GM12878 (cell line): ENCODE measurements around the gene NEUROG2. TPM values are rescaled to one million over a fixed set of nuclear protein-coding genes. Genes with fewer than 3 reads are reported as not detected.

Experiments used
- ATAC-seq: fragments of 200-7000 bp; cut with Tn5 transposase; 3 replicates; pipeline ENCODE4 v1.9.1; 2020; ENCODE audit warnings: mild to moderate bottlenecking, moderate library complexity
- BruUV-seq: library from RNA; stranded (reverse); fragments of 400-500 nt; replicated peaks from 2 replicates; lab custom pipeline; 2021; lab: Mats Ljungman, UMichigan
- CTCF ChIA-PET: fragments of 300-600 bp; sonication (Branson Sonifier 250); formaldehyde crosslinking; extraction: SDS; loops from one replicate; lab custom pipeline; 2021; ENCODE audit warnings: inconsistent platforms; lab: Yijun Ruan, JAX
- POLR2A ChIA-PET: fragments of 350-600 bp; formaldehyde crosslinking; extraction: SDS; loops from one replicate; lab custom pipeline; 2021; ENCODE audit warnings: inconsistent platforms; lab: Charles Lee
- RAD21 ChIA-PET: fragments of 300-600 bp; sonication (Branson Sonifier 250); formaldehyde crosslinking; loops from one replicate; lab custom pipeline; 2023; ENCODE audit warnings: antibody characterized with exemption; ENCODE audit not compliant: unreplicated experiment; lab: Charles Lee
- SMC1A ChIA-PET: fragments of 300-600 bp; sonication (Branson Sonifier 250); formaldehyde crosslinking; loops from one replicate; lab custom pipeline; 2023; ENCODE audit not compliant: unreplicated experiment, uncharacterized antibody; lab: Charles Lee
- DNase-seq: peaks from one replicate; pipeline ENCODE4 v3.0.0-alpha.2; 2011; ENCODE audit warnings: low read depth, low spot score
- FAIRE-seq: peaks from 3 replicates; lab custom pipeline; 2011; peaks lifted over from hg19 to GRCh38; lab: Jason Lieb, UNC
- H2AFZ ChIP-seq: 2 replicates; pipeline ENCODE4 v1.6.0; 2011; ENCODE audit warnings: low read depth, low read length, control low read depth; ENCODE audit not compliant: control insufficient read depth
- H3K27ac ChIP-seq: 2 replicates; pipeline ENCODE4 v1.5.1; 2011; ENCODE audit warnings: control low read depth; ENCODE audit not compliant: control insufficient read depth, insufficient read depth
- H3K27me3 ChIP-seq, 2 experiments: replicated peaks in 1 of 2; 2 replicates each; pipeline versions ENCODE4 v1.6.0 to v1.6.1; 2011; ENCODE audit warnings: low read length in 1 of 2; ENCODE audit not compliant: control insufficient read depth in 2 of 2, insufficient read depth in 2 of 2
- H3K36me3 ChIP-seq, 2 experiments: 2 replicates each; pipeline ENCODE4 v1.5.1; 2011; ENCODE audit warnings: low read length in 1 of 2; ENCODE audit not compliant: control insufficient read depth in 2 of 2, insufficient read depth in 2 of 2
- H3K4me1 ChIP-seq: 2 replicates; pipeline ENCODE4 v1.6.1; 2011; ENCODE audit warnings: mild to moderate bottlenecking, low read length, moderate library complexity, mixed read lengths; ENCODE audit not compliant: control insufficient read depth, insufficient read depth
- H3K4me2 ChIP-seq: 2 replicates; pipeline ENCODE4 v1.6.0; 2011; ENCODE audit warnings: control low read depth; ENCODE audit not compliant: control insufficient read depth, insufficient read depth
- H3K4me3 ChIP-seq: fragments of 200-600 bp; sonication (generic); 2 replicates; pipeline ENCODE4 v1.5.1; 2016
- H3K79me2 ChIP-seq: 2 replicates; pipeline ENCODE4 v1.6.0; 2011; ENCODE audit warnings: low read length; ENCODE audit not compliant: control insufficient read depth, insufficient read depth
- H3K9ac ChIP-seq: 2 replicates; pipeline ENCODE4 v1.8.0; 2011; ENCODE audit warnings: low read length, control low read depth, mixed read lengths; ENCODE audit not compliant: control insufficient read depth, insufficient read depth
- H3K9me3 ChIP-seq: replicated peaks from 3 replicates; pipeline ENCODE4 v1.5.1; 2011; ENCODE audit warnings: mild to moderate bottlenecking, low read length; ENCODE audit not compliant: control insufficient read depth, insufficient read depth
- H4K20me1 ChIP-seq: 2 replicates; pipeline ENCODE4 v1.6.0; 2011; ENCODE audit not compliant: control insufficient read depth, insufficient read depth
- DPF2 ChIP-seq: fragments of 450-650 bp; IDR thresholded peaks from 2 replicates; pipeline ENCODE4 v1.6.1; 2017; ENCODE audit warnings: mild to moderate bottlenecking
- EZH2 ChIP-seq: IDR thresholded peaks from 2 replicates; pipeline ENCODE4 v1.6.1; 2012; ENCODE audit warnings: low read depth, mild to moderate bottlenecking, control low read depth, inconsistent platforms, low read length, borderline replicate concordance; ENCODE audit not compliant: control insufficient read depth
- KAT2A ChIP-seq: conservative IDR thresholded peaks from 2 replicates; pipeline ENCODE4 v1.6.1; 2011; ENCODE audit warnings: low read depth, low read length; ENCODE audit not compliant: control insufficient read depth
- MEF2B ChIP-seq: fragments of 450-650 bp; IDR thresholded peaks from 2 replicates; pipeline ENCODE4 v1.6.1; 2018; ENCODE audit warnings: mild to moderate bottlenecking, moderate library complexity; ENCODE audit not compliant: partially characterized antibody, poor library complexity, severe bottlenecking
- NFXL1 ChIP-seq: fragments of 450-650 bp; IDR thresholded peaks from 2 replicates; pipeline ENCODE4 v1.6.1; 2017; ENCODE audit warnings: antibody characterized with exemption, mild to moderate bottlenecking, borderline replicate concordance
- NFYB ChIP-seq: IDR thresholded peaks from 2 replicates; pipeline ENCODE4 v1.6.1; 2011; ENCODE audit warnings: low read depth, mild to moderate bottlenecking, low read length, improper control_type of control experiment, moderate library complexity; ENCODE audit not compliant: insufficient read depth
- NR2C1 ChIP-seq: fragments of 450-650 bp; IDR thresholded peaks from 2 replicates; pipeline ENCODE4 v1.6.1; 2017; ENCODE audit warnings: antibody characterized with exemption, mild to moderate bottlenecking, moderate library complexity
- NR2C2 ChIP-seq: IDR thresholded peaks from 2 replicates; pipeline ENCODE4 v1.6.1; 2011; ENCODE audit warnings: borderline replicate concordance, low read depth; ENCODE audit not compliant: control insufficient read depth, insufficient read length
- PML ChIP-seq: IDR thresholded peaks from 2 replicates; pipeline ENCODE4 v1.6.1; 2012; ENCODE audit warnings: low read length, inconsistent platforms
- RB1 ChIP-seq: fragments of 450-650 bp; formaldehyde crosslinking; IDR thresholded peaks from 2 replicates; pipeline ENCODE4 v1.6.1; 2017; ENCODE audit warnings: mild to moderate bottlenecking, borderline replicate concordance
- RBBP5 ChIP-seq: fragments of 200-600 bp; sonication (generic); conservative IDR thresholded peaks from 2 replicates; pipeline ENCODE4 v1.6.1; 2016
- SREBF1 ChIP-seq: IDR thresholded peaks from 2 replicates; pipeline ENCODE4 v1.6.1; 2012; ENCODE audit warnings: mild to moderate bottlenecking, low read length
- ZNF687 ChIP-seq: fragments of 450-650 bp; IDR thresholded peaks from 2 replicates; pipeline ENCODE4 v1.6.1; 2017; ENCODE audit warnings: mild to moderate bottlenecking, moderate library complexity
- WGBS: methylation state at CpG from one replicate; pipeline ENCODE4 v1.1.6; 2016; ENCODE audit warnings: low lambda C conversion rate; ENCODE audit not compliant: insufficient replicate concordance, insufficient coverage; ENCODE audit errors: missing lambda C conversion rate; 5-methylcytosine and 5-hydroxymethylcytosine counted together
- in situ Hi-C: fragments of 300-500 bp; cut with MboI; formaldehyde crosslinking; loops from 9 replicates; pipeline ENCODE4 v1.14.3; 2018; ENCODE audit warnings: mixed read lengths
- intact Hi-C: fragments of 100-400 bp; cut with micrococcal nuclease; formaldehyde crosslinking; loops from one replicate; pipeline ENCODE4 v1.14.2; 2022; ENCODE audit not compliant: unreplicated experiment
- polyA plus RNA-seq, 11 experiments: library from polyadenylated mRNA; depleted of rRNA in 4 of 11; unstranded in 6 of 11; stranded (reverse) in 5 of 11; fragments of >200 nt; fragmentation: Nextera tagmentation in 4 of 11; fragmentation: Illumina TruSeq in 1 of 11; extraction: Ambion mirVana in 4 of 11; extraction: Trizol in 1 of 11; gene quantifications; 1 replicate in 1 of 11; 2 replicates in 10 of 11; pipeline versions ENCODE4 v1.2.1 to v1.2.3, GENCODE V29; 2011 to 2016; ENCODE audit warnings: inconsistent platforms in 2 of 11, missing spikeins in 2 of 11, low read depth in 1 of 11
- total RNA-seq, 4 experiments: library from RNA; depleted of rRNA in 3 of 4; stranded (reverse); fragments of >200 nt in 3 of 4; fragmentation: Illumina TruSeq in 1 of 4; extraction: Trizol in 1 of 4; gene quantifications; 2 replicates each; pipeline versions ENCODE4 v1.2.1 to v1.2.3, GENCODE V29; 2013 to 2021
- TF ChIP-seq, protein P1 (sequence below): fragments of 150-350 bp; IDR thresholded peaks from 2 replicates; pipeline ENCODE4 v1.6.1; 2014; ENCODE audit warnings: mild to moderate bottlenecking, low read depth, low read length
- TF ChIP-seq, protein P2 (sequence below): fragments of 450-650 bp; formaldehyde crosslinking; IDR thresholded peaks from 2 replicates; pipeline ENCODE4 v1.5.0; 2022; ENCODE audit warnings: mild to moderate bottlenecking, missing genetic modification characterization
- TF ChIP-seq, protein P3 (sequence below): IDR thresholded peaks from 2 replicates; pipeline ENCODE4 v1.6.1; 2012; ENCODE audit warnings: low read depth, low read length, improper control_type of control experiment

NEUROG2 gene
- total and polyA plus RNA-seq, 10 of the 15 experiments (the other 5 are each of a cell fraction or from before 2014, with no cell fraction given) = 0.53 to 3.3 (median 1.1) TPM

GRCh38 chr4:112485930-112486329 lies 30.1 kb downstream of the NEUROG2 start:
- Histone ChIP-seq H3K27me3 (no peaks in the 10 kb centered on the region), H3K79me2 (no peaks in the 10 kb centered on the region), H3K36me3 (no peaks in the 10 kb centered on the region), H3K4me3 (no peak overlapping the region), H3K27ac (no peak overlapping the region), H3K9me3 (no peaks in the 10 kb centered on the region; the same call in 1 of the 3 replicates), H3K9ac (no peak overlapping the region), H3K4me2 (no peak overlapping the region), H4K20me1 (no peaks in the 10 kb centered on the region), H2AFZ (no peak overlapping the region), H3K4me1 (no peaks in the 10 kb centered on the region)
- intact Hi-C loops = no loop called here
- RAD21 ChIA-PET = interaction anchor here (1.0 kb wide), 1 partner anchor 31 kb away, joined by 3 read pairs; no protein-coding TSS in a partner anchor
- POLR2A ChIA-PET = interaction anchor here (0.7 kb wide), 1 partner anchor 1502 kb away, joined by 4 read pairs; no protein-coding TSS in a partner anchor
- no peak for ATAC-seq
- no TSS peak for BruUV-seq
- CTCF ChIA-PET = no interaction called here
- in situ Hi-C loops = no loop called here
- WGBS = 56% methylated on average over 5 of the region's 5 CpGs
- SMC1A ChIA-PET = interaction anchor here (0.7 to 2.3 kb wide), 2 partner anchors 15 to 269 kb away, joined by 3 to 6 read pairs; no protein-coding TSS in a partner anchor
- DNase-seq = no peak
- no peak for FAIRE-seq
- TF ChIP-seq, protein P1, sequence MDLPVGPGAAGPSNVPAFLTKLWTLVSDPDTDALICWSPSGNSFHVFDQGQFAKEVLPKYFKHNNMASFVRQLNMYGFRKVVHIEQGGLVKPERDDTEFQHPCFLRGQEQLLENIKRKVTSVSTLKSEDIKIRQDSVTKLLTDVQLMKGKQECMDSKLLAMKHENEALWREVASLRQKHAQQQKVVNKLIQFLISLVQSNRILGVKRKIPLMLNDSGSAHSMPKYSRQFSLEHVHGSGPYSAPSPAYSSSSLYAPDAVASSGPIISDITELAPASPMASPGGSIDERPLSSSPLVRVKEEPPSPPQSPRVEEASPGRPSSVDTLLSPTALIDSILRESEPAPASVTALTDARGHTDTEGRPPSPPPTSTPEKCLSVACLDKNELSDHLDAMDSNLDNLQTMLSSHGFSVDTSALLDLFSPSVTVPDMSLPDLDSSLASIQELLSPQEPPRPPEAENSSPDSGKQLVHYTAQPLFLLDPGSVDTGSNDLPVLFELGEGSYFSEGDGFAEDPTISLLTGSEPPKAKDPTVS = no peak
- no peak for TF ChIP-seq MEF2B
- TF ChIP-seq RB1 = no peak
- no peak for TF ChIP-seq DPF2
- no peak for TF ChIP-seq PML
- TF ChIP-seq, protein P2, sequence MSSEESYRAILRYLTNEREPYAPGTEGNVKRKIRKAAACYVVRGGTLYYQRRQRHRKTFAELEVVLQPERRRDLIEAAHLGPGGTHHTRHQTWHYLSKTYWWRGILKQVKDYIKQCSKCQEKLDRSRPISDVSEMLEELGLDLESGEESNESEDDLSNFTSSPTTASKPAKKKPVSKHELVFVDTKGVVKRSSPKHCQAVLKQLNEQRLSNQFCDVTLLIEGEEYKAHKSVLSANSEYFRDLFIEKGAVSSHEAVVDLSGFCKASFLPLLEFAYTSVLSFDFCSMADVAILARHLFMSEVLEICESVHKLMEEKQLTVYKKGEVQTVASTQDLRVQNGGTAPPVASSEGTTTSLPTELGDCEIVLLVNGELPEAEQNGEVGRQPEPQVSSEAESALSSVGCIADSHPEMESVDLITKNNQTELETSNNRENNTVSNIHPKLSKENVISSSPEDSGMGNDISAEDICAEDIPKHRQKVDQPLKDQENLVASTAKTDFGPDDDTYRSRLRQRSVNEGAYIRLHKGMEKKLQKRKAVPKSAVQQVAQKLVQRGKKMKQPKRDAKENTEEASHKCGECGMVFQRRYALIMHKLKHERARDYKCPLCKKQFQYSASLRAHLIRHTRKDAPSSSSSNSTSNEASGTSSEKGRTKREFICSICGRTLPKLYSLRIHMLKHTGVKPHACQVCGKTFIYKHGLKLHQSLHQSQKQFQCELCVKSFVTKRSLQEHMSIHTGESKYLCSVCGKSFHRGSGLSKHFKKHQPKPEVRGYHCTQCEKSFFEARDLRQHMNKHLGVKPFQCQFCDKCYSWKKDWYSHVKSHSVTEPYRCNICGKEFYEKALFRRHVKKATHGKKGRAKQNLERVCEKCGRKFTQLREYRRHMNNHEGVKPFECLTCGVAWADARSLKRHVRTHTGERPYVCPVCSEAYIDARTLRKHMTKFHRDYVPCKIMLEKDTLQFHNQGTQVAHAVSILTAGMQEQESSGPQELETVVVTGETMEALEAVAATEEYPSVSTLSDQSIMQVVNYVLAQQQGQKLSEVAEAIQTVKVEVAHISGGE (CRISPR knock-in tag) = no peak
- TF ChIP-seq NR2C1 = no peak
- TF ChIP-seq NFXL1 = no peak
- TF ChIP-seq, protein P3, sequence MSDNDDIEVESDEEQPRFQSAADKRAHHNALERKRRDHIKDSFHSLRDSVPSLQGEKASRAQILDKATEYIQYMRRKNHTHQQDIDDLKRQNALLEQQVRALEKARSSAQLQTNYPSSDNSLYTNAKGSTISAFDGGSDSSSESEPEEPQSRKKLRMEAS = no peak
- TF ChIP-seq NFYB = no peak
- TF ChIP-seq KAT2A = no peak
- no peak for TF ChIP-seq RBBP5
- TF ChIP-seq EZH2 = no peak
- TF ChIP-seq SREBF1 = no peak
- TF ChIP-seq NR2C2 = no peak
- TF ChIP-seq ZNF687 = no peak
